Lower leg skin (tissue), 3 donors: ENCODE data around the gene AIRE.
"Not testable (repeated sequence)": the region's sequence is repeated elsewhere in the genome, so short reads cannot be mapped to it uniquely, and the experiment has no call there.

Experiments used
- POLR2A ChIP-seq, 2 donors: fragments of 450-650 bp; IDR thresholded peaks; one replicate each; pipeline ENCODE4 v1.6.1; 2016 to 2017; ENCODE audit warnings: antibody characterized with exemption in 2 of 2, mild to moderate bottlenecking in 1 of 2, moderate library complexity in 1 of 2
- TF ChIP-seq, protein P1 (sequence below), 3 donors: fragments of 450-650 bp; IDR thresholded peaks; one replicate each; pipeline ENCODE4 v1.5.1; 2016; ENCODE audit warnings: antibody characterized with exemption in 3 of 3, mild to moderate bottlenecking in 3 of 3, moderate library complexity in 2 of 3

DNA sequence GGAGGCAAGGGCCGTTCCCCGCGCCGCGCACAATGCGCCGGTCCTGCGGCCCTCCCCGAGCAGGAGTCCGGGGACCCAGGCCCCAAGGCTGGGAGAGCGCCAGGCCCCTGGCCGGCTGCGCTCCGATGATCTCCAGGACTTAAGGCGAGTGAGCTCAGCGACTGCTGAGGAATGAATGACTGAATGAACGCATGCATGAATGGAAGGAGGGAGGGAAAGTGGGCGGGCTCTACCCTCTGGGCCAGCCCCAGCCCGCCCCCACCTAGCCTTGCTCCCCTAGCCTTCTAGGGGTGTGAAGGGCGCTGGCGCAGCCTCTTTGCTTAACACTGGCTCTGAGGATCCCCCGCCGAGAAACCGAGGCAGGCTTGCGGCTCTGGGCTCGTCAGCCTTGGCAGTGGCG lies 44.4 kb upstream of the AIRE start:
- TF ChIP-seq, protein P1, sequence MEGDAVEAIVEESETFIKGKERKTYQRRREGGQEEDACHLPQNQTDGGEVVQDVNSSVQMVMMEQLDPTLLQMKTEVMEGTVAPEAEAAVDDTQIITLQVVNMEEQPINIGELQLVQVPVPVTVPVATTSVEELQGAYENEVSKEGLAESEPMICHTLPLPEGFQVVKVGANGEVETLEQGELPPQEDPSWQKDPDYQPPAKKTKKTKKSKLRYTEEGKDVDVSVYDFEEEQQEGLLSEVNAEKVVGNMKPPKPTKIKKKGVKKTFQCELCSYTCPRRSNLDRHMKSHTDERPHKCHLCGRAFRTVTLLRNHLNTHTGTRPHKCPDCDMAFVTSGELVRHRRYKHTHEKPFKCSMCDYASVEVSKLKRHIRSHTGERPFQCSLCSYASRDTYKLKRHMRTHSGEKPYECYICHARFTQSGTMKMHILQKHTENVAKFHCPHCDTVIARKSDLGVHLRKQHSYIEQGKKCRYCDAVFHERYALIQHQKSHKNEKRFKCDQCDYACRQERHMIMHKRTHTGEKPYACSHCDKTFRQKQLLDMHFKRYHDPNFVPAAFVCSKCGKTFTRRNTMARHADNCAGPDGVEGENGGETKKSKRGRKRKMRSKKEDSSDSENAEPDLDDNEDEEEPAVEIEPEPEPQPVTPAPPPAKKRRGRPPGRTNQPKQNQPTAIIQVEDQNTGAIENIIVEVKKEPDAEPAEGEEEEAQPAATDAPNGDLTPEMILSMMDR (IDR thresholded peaks at IDR 0.05): not testable (repeated sequence)
- not testable (repeated sequence) for TF ChIP-seq POLR2A (IDR thresholded peaks at IDR 0.05)
